Measurements from ENCODE around the gene LRRC43. TPM values are rescaled to one million over a fixed set of nuclear protein-coding genes. Genes with fewer than 3 reads are reported as not detected.

Gene LRRC43
- total RNA-seq, 2 experiments from 2014 or later, result not detected

DNA sequence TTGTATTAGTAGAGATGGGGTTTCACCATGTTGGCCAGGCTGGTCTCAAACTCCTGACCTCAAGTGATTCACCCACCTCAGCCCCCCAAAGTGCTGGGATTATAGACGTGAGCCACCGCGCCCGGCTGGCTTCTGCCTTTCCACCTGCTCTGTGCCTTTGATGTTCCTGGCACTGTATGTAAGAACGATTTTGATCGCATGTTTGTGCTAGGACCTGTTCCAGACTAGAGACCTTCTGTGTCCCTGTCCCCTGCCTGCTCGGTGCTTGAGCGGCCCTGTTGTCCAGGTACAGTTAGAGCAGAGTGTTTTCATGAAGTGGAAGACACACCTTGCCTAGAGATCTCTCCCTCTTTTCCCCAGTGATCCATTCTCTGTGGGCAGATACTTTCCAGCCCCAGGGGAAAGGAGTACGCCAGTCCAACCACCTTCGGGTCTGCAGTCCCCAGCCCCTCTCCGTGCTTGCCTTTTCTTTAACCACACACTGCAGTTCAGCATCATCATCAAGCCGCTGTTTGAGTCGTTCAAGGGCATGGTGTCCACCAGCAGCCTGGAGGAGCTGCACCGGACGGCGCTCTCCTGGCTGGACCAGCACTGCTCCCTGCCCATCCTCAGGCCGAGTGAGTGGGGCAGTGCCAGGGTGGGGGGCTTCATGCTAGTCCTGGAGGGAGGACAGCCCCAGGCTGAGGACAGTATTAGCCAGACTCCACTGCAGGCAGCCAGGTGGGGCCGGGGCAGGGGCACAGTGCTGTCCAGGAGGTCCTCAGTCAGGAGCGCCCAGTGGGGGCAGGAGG lies 42.3 kb upstream of the LRRC43 start:
- H3K27me3 Mint-ChIP-seq, result no peaks in the 10 kb centered on the region

DNA sequence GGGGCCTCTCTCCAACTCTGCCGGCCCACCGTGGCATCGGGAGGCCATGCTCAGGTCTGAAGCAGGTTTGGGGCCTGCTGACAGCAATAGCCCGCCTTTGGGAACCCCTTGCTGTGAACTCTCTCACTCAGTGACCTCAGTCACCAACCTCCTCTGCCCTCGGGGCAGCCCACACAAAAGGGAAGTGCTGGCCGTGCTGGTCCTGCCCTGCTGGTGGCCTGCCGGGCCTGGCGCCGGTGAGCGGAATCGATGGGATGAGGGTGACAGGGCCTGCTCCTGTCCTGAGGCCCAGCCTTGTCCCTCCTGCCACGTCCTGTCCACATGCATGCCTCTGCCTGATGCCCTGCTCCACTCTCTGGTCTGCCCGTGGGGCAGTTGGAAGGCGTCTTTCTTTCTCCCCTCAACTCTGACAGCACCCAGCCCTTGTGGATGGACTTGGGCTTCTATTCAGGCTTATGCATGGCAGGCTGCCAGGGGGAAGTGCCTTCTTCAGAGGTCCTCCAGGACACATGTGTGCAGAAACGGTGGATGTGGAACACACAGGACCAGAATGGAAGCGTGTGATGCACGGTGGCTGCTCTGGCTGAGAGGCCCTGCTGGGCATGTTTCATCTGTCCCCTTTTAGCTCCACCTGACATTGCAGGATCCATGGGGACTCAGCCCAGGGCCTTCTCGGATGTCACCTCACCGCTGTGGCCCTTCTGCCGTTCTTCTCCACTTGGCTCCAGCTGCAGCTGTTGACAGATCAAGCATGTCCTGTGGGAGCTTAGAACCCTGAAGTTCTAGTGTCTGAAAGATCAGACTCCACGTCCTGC lies 40.8 kb upstream of the LRRC43 start:
- ATAC-seq (ENCODE audit: poor library complexity) (no peak), DNase-seq (no peak)
- H3K27ac ChIP-seq (ENCODE audit: low read depth in 1 of 2, low read length in 2 of 2), result no peak overlapping the region
- Mint-ChIP-seq H3K9me3 (no peaks in the 10 kb centered on the region), H3K36me3 (ENCODE audit: low read depth) (peaks cover 51% of the 10 kb centered on the region), H3K27me3 (no peaks in the 10 kb centered on the region), H3K27ac (no peak overlapping the region), H3K4me1 (ENCODE audit: low read depth) (peaks cover 4% of the 10 kb centered on the region), H3K4me3 (no peak overlapping the region)
- no peaks in the 10 kb centered on the region for H3K27me3 ChIP-seq (ENCODE audit: control insufficient read depth in 1 of 2, insufficient read depth in 2 of 2, low read length in 2 of 2)
- TF ChIP-seq, protein P1, sequence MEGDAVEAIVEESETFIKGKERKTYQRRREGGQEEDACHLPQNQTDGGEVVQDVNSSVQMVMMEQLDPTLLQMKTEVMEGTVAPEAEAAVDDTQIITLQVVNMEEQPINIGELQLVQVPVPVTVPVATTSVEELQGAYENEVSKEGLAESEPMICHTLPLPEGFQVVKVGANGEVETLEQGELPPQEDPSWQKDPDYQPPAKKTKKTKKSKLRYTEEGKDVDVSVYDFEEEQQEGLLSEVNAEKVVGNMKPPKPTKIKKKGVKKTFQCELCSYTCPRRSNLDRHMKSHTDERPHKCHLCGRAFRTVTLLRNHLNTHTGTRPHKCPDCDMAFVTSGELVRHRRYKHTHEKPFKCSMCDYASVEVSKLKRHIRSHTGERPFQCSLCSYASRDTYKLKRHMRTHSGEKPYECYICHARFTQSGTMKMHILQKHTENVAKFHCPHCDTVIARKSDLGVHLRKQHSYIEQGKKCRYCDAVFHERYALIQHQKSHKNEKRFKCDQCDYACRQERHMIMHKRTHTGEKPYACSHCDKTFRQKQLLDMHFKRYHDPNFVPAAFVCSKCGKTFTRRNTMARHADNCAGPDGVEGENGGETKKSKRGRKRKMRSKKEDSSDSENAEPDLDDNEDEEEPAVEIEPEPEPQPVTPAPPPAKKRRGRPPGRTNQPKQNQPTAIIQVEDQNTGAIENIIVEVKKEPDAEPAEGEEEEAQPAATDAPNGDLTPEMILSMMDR (IDR thresholded peaks at IDR 0.05), result no peak
- ChIA-PET POLR2A (no interaction called here), CTCF (no interaction called here)
- H3K9me3 ChIP-seq (ENCODE audit: control insufficient read depth in 1 of 2, insufficient read depth in 1 of 2, low read length in 2 of 2), result no peaks in the 10 kb centered on the region
- H3K36me3 ChIP-seq (ENCODE audit: insufficient read depth, low read length), result peaks cover 45% of the 10 kb centered on the region
- no peak overlapping the region for H3K4me3 ChIP-seq (ENCODE audit: low read length)
- H3K4me1 ChIP-seq (ENCODE audit: insufficient read depth, low read length), result no peaks in the 10 kb centered on the region
- intact Hi-C loops (cut with DNase I, micrococcal nuclease), result no loop called here

More for the DNA sequence above, 42.3 kb upstream of the LRRC43 start:
- TF ChIP-seq, protein P1 (IDR thresholded peaks at IDR 0.05), result no peak
- H3K9me3 Mint-ChIP-seq, result no peaks in the 10 kb centered on the region
- H3K4me1 ChIP-seq (ENCODE audit: insufficient read depth, low read length), result no peaks in the 10 kb centered on the region
- H3K36me3 ChIP-seq (ENCODE audit: insufficient read depth, low read length), result peaks cover 49% of the 10 kb centered on the region
- ChIA-PET CTCF (no interaction called here), POLR2A (no interaction called here)
- H3K36me3 Mint-ChIP-seq (ENCODE audit: low read depth), result peaks cover 53% of the 10 kb centered on the region
- H3K27ac ChIP-seq (ENCODE audit: low read depth in 1 of 2, low read length in 2 of 2), result no peak overlapping the region
- H3K27ac Mint-ChIP-seq, result no peak overlapping the region
- ATAC-seq (ENCODE audit: poor library complexity) (no peak), DNase-seq (no peak)
- intact Hi-C loops (cut with DNase I, micrococcal nuclease), result no loop called here
- no peaks in the 10 kb centered on the region for H3K9me3 ChIP-seq (ENCODE audit: control insufficient read depth in 1 of 2, insufficient read depth in 1 of 2, low read length in 2 of 2)
- H3K4me3 Mint-ChIP-seq, result no peak overlapping the region
- peaks cover 4% of the 10 kb centered on the region for H3K4me1 Mint-ChIP-seq (ENCODE audit: low read depth)
- H3K4me3 ChIP-seq (ENCODE audit: low read length), result no peak overlapping the region
- no peaks in the 10 kb centered on the region for H3K27me3 ChIP-seq (ENCODE audit: control insufficient read depth in 1 of 2, insufficient read depth in 2 of 2, low read length in 2 of 2)

DNA sequence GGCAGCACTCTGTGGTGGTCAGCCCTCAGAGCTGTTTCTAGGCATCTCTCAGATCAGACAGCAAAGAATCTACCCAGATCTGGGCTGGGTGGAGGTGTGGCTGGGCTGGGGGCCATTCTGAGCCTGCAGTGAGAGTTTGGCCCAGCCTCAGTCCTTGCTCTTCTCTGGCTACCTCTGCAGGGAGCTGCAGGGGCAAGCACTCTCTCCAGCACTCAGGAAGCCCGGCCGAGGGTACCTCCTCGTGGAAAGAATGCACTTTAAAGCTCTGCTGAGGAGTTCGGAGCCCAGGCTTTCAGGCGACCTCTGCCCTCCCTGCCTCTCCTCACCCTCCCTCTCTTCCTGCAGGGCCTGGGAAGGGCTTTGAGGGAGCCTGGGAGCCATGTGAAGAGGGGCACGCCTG lies 40.1 kb upstream of the LRRC43 start:
- no peaks in the 10 kb centered on the region for H3K9me3 ChIP-seq (ENCODE audit: control insufficient read depth in 1 of 2, insufficient read depth in 1 of 2, low read length in 2 of 2)
- no peak overlapping the region for H3K4me3 ChIP-seq (ENCODE audit: low read length)
- Mint-ChIP-seq H3K4me1 (ENCODE audit: low read depth) (peaks cover 4% of the 10 kb centered on the region), H3K9me3 (no peaks in the 10 kb centered on the region), H3K4me3 (no peak overlapping the region), H3K27me3 (no peaks in the 10 kb centered on the region), H3K36me3 (ENCODE audit: low read depth) (peaks cover 51% of the 10 kb centered on the region), H3K27ac (no peak overlapping the region)
- DNase-seq, result no peak
- H3K27ac ChIP-seq (ENCODE audit: low read depth in 1 of 2, low read length in 2 of 2), result no peak overlapping the region
- intact Hi-C loops (cut with DNase I, micrococcal nuclease), result no loop called here
- H3K4me1 ChIP-seq (ENCODE audit: insufficient read depth, low read length), result no peaks in the 10 kb centered on the region
- H3K27me3 ChIP-seq (ENCODE audit: control insufficient read depth in 1 of 2, insufficient read depth in 2 of 2, low read length in 2 of 2), result no peaks in the 10 kb centered on the region
- POLR2A ChIA-PET, result no interaction called here
- TF ChIP-seq, protein P1 (IDR thresholded peaks at IDR 0.05), result no peak
- CTCF ChIA-PET, result no interaction called here
- H3K36me3 ChIP-seq (ENCODE audit: insufficient read depth, low read length), result peaks cover 44% of the 10 kb centered on the region
- no peak for ATAC-seq (ENCODE audit: poor library complexity)

All from CD4-positive, alpha-beta T cell (primary cell).